ENCODE measurements around the gene PROX2.

The PROX2 gene

DNA sequence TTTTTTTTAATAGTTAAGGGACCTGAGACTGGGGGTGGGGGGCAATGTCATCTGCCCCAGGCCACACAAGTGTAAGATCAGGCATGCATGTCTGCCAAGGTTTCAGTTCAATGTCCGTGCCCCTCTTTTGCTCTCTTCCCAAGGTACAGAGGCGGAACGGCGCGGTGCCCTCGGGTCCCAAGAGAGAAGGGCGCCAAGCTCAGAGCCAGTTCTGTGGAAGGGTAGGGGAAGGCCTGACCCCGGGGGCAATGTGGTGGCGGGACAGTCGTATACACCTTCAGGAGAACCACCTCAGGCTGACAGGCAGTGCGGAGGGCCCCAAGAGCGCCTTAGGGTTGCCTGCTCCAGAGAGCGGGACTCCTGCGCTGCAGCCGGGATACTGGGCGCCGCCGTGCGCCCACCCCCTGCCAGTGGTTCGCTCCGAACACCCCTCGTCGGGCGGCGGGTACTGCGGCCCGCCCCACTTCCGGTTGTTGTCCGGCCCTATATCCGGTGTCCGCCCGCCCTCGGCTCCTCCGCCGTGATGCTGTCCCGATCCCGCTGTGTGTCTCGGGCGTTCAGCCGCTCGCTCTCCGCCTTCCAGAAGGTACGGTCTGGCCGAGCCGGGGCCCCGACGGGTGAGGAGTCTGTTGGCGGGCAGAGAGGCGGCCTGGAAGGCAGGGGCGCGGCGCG, 5.6 kb upstream of the PROX2 start, which contains the start of gene DLST:
TSS of gene DLST (plus strand) at position 486 of the 672 bp plus-strand sequence. CDS start at position 524, 38 bp downstream.
- H2BK15ac ChIP-seq (ENCODE audit: low read length) = no peak within 1 kb of the TSS
- no peak within 1 kb of the TSS for H4K8ac ChIP-seq (ENCODE audit: low read depth, low read length)
- H3K18ac ChIP-seq (ENCODE audit: low read length) = peak within 1 kb of the TSS; percentile 99
- WGBS, 2 donors (ENCODE audit: extremely low coverage in 2 of 2, insufficient read length in 2 of 2, insufficient replicate concordance in 1 of 2) = no CpG with 5 or more reads among the region's 53 CpGs
- peak within 1 kb of the TSS; percentile 95 to 97 for H3K4me3 ChIP-seq (ENCODE audit: low read length in 2 of 2)
- H3K4ac ChIP-seq (ENCODE audit: low read length) = no peak within 1 kb of the TSS
- H3K36me3 ChIP-seq (replicated peaks in 1 of 2; ENCODE audit: control insufficient read depth in 2 of 2, insufficient read depth in 2 of 2, low read length in 2 of 2) = peaks cover 2 to 32% of the 10 kb centered on the region in 2 donors
- H3K27ac ChIP-seq (replicated peaks; ENCODE audit: low read length) = peak within 1 kb of the TSS; percentile 63
- peak within 1 kb of the TSS; percentile 96 for H3K4me2 ChIP-seq (ENCODE audit: insufficient read depth, low read length, poor library complexity, severe bottlenecking)
- peak within 1 kb of the TSS; percentile 38 for H2BK120ac ChIP-seq (ENCODE audit: low read depth, low read length)
- peak within 1 kb of the TSS; percentile 98 for H2AFZ ChIP-seq (ENCODE audit: low read length)
- H3K9ac ChIP-seq (ENCODE audit: low read depth, low read length, poor library complexity) = peak within 1 kb of the TSS; percentile 97
- peak; percentile 84 for DNase-seq (ENCODE audit: low spot score)
- peak within 1 kb of the TSS; percentile 40 for H2BK5ac ChIP-seq (ENCODE audit: low read length)
- H3K9me3 ChIP-seq (replicated peaks in 1 of 2; ENCODE audit: control insufficient read depth in 2 of 2, insufficient read depth in 1 of 2, low read depth in 1 of 2, low read length in 2 of 2) = no peaks in the 10 kb centered on the region
- H3K23ac ChIP-seq (ENCODE audit: low read depth, low read length, poor library complexity) = peak within 1 kb of the TSS; percentile 98
- H3K4me1 ChIP-seq (ENCODE audit: control insufficient read depth in 2 of 2, insufficient read depth in 1 of 2, low read depth in 1 of 2, low read length in 2 of 2) = peaks cover 7 to 10% of the 10 kb centered on the region in 2 donors
- H2BK12ac ChIP-seq (ENCODE audit: low read length) = no peak within 1 kb of the TSS
- H3K14ac ChIP-seq (ENCODE audit: low read length) = peak within 1 kb of the TSS; percentile 86
- no peak within 1 kb of the TSS for H4K91ac ChIP-seq (ENCODE audit: low read depth, low read length, poor library complexity)
- no peaks in the 10 kb centered on the region for H3K79me1 ChIP-seq (ENCODE audit: low read depth, low read length)
- H2AK5ac ChIP-seq (ENCODE audit: low read depth, low read length) = no peak within 1 kb of the TSS
- peaks cover 0 to under 1% (median 0%) of the 10 kb centered on the region in 3 experiments for H3K27me3 ChIP-seq (ENCODE audit: control insufficient read depth in 3 of 3, insufficient read depth in 3 of 3, low read depth in 1 of 3, low read length in 3 of 3)

DNA sequence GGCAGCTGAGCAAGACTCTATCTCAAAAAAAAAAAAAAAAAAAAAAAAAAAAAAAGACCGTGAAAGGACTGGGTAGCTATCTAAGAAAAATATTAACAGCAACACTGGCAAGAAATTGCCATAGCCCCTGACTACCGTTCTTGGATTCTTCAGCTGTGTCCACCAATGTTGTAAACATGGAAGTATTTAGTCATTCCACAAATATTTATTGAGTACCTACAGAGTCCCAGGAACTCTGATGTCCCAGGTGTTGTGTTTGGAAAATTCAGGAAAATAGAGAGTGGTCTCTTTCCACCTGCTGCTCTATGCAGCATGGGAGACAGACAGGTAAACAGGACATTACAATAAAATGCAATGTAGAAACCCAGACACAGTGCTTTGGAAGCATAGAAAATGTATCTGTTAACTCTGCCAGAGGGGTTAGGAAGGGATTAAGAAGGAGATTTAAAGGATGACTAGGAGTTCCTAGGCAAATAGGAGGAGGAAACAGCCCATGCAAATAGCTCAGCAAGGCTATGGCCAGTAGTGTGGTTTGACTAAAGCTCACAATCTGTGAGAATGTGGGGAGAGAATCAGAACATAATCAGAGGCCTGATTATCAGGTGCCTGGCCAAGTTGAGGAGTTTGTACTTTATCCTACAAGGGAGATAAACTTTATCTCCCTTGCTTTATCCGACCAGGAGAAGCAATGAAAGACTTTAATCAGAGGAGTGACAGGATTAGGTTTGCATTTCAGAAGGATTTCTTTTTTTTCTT, 3.7 kb upstream of the PROX2 start:
- Histone ChIP-seq H3K18ac (ENCODE audit: low read length) (no peak overlapping the region), H2AK5ac (ENCODE audit: low read depth, low read length) (no peak overlapping the region), H3K14ac (ENCODE audit: low read length) (no peak overlapping the region), H3K4me3 (ENCODE audit: low read length in 2 of 2) (no peak overlapping the region), H3K4me2 (ENCODE audit: insufficient read depth, low read length, poor library complexity, severe bottlenecking) (no peak overlapping the region), H3K23ac (ENCODE audit: low read depth, low read length, poor library complexity) (no peak overlapping the region), H2BK120ac (ENCODE audit: low read depth, low read length) (no peak overlapping the region), H2BK15ac (ENCODE audit: low read length) (no peak overlapping the region), H2BK5ac (ENCODE audit: low read length) (no peak overlapping the region), H2AFZ (ENCODE audit: low read length) (peak overlapping the region; percentile 45), H3K9me3 (replicated peaks in 1 of 2; ENCODE audit: control insufficient read depth in 2 of 2, insufficient read depth in 1 of 2, low read depth in 1 of 2, low read length in 2 of 2) (no peaks in the 10 kb centered on the region), H3K27me3 (ENCODE audit: control insufficient read depth in 3 of 3, insufficient read depth in 3 of 3, low read depth in 1 of 3, low read length in 3 of 3) (peaks cover 0 to 9% (median 0%) of the 10 kb centered on the region in 3 experiments), H2BK12ac (ENCODE audit: low read length) (no peak overlapping the region), H3K36me3 (replicated peaks in 1 of 2; ENCODE audit: control insufficient read depth in 2 of 2, insufficient read depth in 2 of 2, low read length in 2 of 2) (peaks cover 0 to 12% of the 10 kb centered on the region in 2 donors), H3K4ac (ENCODE audit: low read length) (no peak overlapping the region), H4K91ac (ENCODE audit: low read depth, low read length, poor library complexity) (no peak overlapping the region), H3K79me1 (ENCODE audit: low read depth, low read length) (no peaks in the 10 kb centered on the region), H4K8ac (ENCODE audit: low read depth, low read length) (no peak overlapping the region), H3K9ac (ENCODE audit: low read depth, low read length, poor library complexity) (no peak overlapping the region), H3K4me1 (ENCODE audit: control insufficient read depth in 2 of 2, insufficient read depth in 1 of 2, low read depth in 1 of 2, low read length in 2 of 2) (peaks cover 7 to 10% of the 10 kb centered on the region in 2 donors), H3K27ac (replicated peaks; ENCODE audit: low read length) (no peak overlapping the region)
- no peak for DNase-seq (ENCODE audit: low spot score)
- no CpG with 5 or more reads among the region's 3 CpGs for WGBS, 2 donors (ENCODE audit: extremely low coverage in 2 of 2, insufficient read length in 2 of 2, insufficient replicate concordance in 1 of 2)

DNA sequence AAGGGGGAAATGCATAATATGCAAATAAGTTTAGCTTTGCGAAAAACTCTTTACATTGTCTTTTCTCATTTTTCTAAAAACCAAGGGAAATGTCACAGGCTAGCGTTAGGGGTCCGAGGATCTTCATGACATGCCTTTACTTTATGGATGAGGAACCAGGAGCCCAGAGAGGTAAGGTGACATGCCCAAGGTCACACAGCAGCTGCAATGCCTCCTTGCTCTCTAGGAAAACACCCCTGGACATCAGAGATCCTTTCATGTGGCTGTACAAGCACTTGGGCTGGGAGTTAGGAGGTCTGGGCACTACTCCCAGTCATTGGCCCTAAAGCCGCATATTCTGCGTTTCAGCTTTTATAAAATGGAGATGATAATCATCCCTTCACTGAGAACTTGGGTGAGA, 741 bp downstream of the PROX2 start:
- Histone ChIP-seq H3K23ac (ENCODE audit: low read depth, low read length, poor library complexity) (no peak overlapping the region), H3K79me1 (ENCODE audit: low read depth, low read length) (no peaks in the 10 kb centered on the region), H2BK5ac (ENCODE audit: low read length) (no peak overlapping the region), H3K27me3 (ENCODE audit: control insufficient read depth in 3 of 3, insufficient read depth in 3 of 3, low read depth in 1 of 3, low read length in 3 of 3) (peaks cover 0 to 16% (median 0%) of the 10 kb centered on the region in 3 experiments), H3K27ac (replicated peaks; ENCODE audit: low read length) (no peak overlapping the region), H3K4me2 (ENCODE audit: insufficient read depth, low read length, poor library complexity, severe bottlenecking) (no peak overlapping the region), H3K14ac (ENCODE audit: low read length) (no peak overlapping the region), H3K4me1 (ENCODE audit: control insufficient read depth in 2 of 2, insufficient read depth in 1 of 2, low read depth in 1 of 2, low read length in 2 of 2) (no peaks in the 10 kb centered on the region), H3K9me3 (replicated peaks in 1 of 2; ENCODE audit: control insufficient read depth in 2 of 2, insufficient read depth in 1 of 2, low read depth in 1 of 2, low read length in 2 of 2) (no peaks in the 10 kb centered on the region), H2BK12ac (ENCODE audit: low read length) (no peak overlapping the region), H2AK5ac (ENCODE audit: low read depth, low read length) (no peak overlapping the region), H3K4me3 (ENCODE audit: low read length in 2 of 2) (no peak overlapping the region), H4K8ac (ENCODE audit: low read depth, low read length) (no peak overlapping the region), H4K91ac (ENCODE audit: low read depth, low read length, poor library complexity) (no peak overlapping the region), H2BK15ac (ENCODE audit: low read length) (no peak overlapping the region), H3K18ac (ENCODE audit: low read length) (no peak overlapping the region), H3K4ac (ENCODE audit: low read length) (no peak overlapping the region), H2BK120ac (ENCODE audit: low read depth, low read length) (no peak overlapping the region), H2AFZ (ENCODE audit: low read length) (no peak overlapping the region), H3K36me3 (replicated peaks in 1 of 2; ENCODE audit: control insufficient read depth in 2 of 2, insufficient read depth in 2 of 2, low read length in 2 of 2) (no peaks in the 10 kb centered on the region), H3K9ac (ENCODE audit: low read depth, low read length, poor library complexity) (no peak overlapping the region)
- DNase-seq (ENCODE audit: low spot score) = no peak
- no CpG with 5 or more reads among the region's 5 CpGs for WGBS, 2 donors (ENCODE audit: extremely low coverage in 2 of 2, insufficient read length in 2 of 2, insufficient replicate concordance in 1 of 2)

DNA sequence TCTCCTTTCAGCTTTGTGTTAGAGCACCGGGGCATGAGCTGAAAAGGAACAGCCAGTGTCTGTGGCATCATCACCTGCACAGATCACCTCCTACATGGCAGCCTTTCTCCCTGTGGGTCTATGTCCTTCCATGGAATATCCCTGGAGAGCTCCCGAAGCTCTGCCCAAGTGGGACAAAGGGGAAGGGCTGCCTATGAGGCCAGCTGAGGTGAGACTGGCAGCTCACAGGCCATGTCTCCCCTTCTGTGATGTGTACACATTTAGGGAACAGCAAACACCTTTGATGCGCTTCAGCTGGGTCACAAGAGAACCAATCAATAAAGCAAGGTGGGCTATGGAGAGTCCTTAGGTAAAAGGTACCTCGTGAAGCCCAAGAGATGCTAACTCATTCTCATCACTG, 4.1 kb downstream of the PROX2 start:
- Histone ChIP-seq H3K14ac (ENCODE audit: low read length) (no peak overlapping the region), H2BK5ac (ENCODE audit: low read length) (no peak overlapping the region), H3K9ac (ENCODE audit: low read depth, low read length, poor library complexity) (no peak overlapping the region), H2AFZ (ENCODE audit: low read length) (no peak overlapping the region), H3K27ac (replicated peaks; ENCODE audit: low read length) (no peak overlapping the region), H3K4me3 (ENCODE audit: low read length in 2 of 2) (no peak overlapping the region), H3K79me1 (ENCODE audit: low read depth, low read length) (no peaks in the 10 kb centered on the region), H3K23ac (ENCODE audit: low read depth, low read length, poor library complexity) (no peak overlapping the region), H2AK5ac (ENCODE audit: low read depth, low read length) (no peak overlapping the region), H2BK15ac (ENCODE audit: low read length) (no peak overlapping the region), H3K4me1 (ENCODE audit: control insufficient read depth in 2 of 2, insufficient read depth in 1 of 2, low read depth in 1 of 2, low read length in 2 of 2) (no peaks in the 10 kb centered on the region), H3K36me3 (replicated peaks in 1 of 2; ENCODE audit: control insufficient read depth in 2 of 2, insufficient read depth in 2 of 2, low read length in 2 of 2) (no peaks in the 10 kb centered on the region), H3K4ac (ENCODE audit: low read length) (no peak overlapping the region), H3K27me3 (ENCODE audit: control insufficient read depth in 3 of 3, insufficient read depth in 3 of 3, low read depth in 1 of 3, low read length in 3 of 3) (peaks cover 0 to 22% (median 0%) of the 10 kb centered on the region in 3 experiments), H2BK120ac (ENCODE audit: low read depth, low read length) (no peak overlapping the region), H2BK12ac (ENCODE audit: low read length) (no peak overlapping the region), H4K8ac (ENCODE audit: low read depth, low read length) (no peak overlapping the region), H3K18ac (ENCODE audit: low read length) (no peak overlapping the region), H3K9me3 (replicated peaks in 1 of 2; ENCODE audit: control insufficient read depth in 2 of 2, insufficient read depth in 1 of 2, low read depth in 1 of 2, low read length in 2 of 2) (no peaks in the 10 kb centered on the region), H3K4me2 (ENCODE audit: insufficient read depth, low read length, poor library complexity, severe bottlenecking) (no peak overlapping the region), H4K91ac (ENCODE audit: low read depth, low read length, poor library complexity) (no peak overlapping the region)
- WGBS, 2 donors (ENCODE audit: extremely low coverage in 2 of 2, insufficient read length in 2 of 2, insufficient replicate concordance in 1 of 2) = no CpG with 5 or more reads among the region's 4 CpGs
- no peak for DNase-seq (ENCODE audit: low spot score)
